HPDE6-E6E7 (cell line): Measurements from ENCODE around the gene DTHD1.
A peak's percentile ranks its signal among the peaks of the same experiment; 100 is the strongest.

Source experiments
- DNase-seq: peaks from one replicate; pipeline ENCODE4 v3.0.0; 2011; ENCODE audit warnings: missing footprints; ENCODE audit errors: extremely low spot score

Gene DTHD1

GRCh38 chr4:36343501-36344175, 62.2 kb downstream of the DTHD1 start:
- DNase-seq = no peak

GRCh38 chr4:36348403-36348938, 67.1 kb downstream of the DTHD1 start:
- no peak for DNase-seq

DNA sequence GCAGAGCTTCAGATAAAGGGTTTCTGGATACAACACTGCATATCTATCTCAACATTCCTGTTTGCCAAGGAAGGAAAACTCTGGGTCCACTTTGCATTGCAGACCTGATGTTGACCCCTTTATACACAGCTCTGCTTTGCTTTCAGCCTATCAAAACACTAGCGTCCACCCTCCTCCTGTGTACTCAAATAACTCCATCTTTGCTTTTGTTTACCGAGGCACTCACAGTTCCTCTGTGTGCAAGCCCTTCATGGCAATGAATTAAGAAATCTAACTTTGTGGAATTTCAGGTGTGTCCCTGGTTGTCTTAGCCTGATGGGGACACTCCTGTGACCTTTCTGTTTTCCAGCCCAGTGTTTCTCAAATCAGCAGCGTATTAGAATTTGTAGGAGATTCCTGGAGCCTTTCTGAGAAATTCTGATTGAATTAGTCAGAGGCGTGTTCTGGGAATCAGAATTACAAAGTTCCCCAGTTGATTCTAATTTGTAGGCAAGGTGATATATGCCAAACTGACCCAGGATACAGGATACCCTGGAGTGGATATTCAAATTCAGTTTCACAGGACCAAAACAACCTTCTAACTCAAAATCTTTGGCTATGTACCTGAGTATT, 68.6 kb downstream of the DTHD1 start:
- DNase-seq = no peak

DNA sequence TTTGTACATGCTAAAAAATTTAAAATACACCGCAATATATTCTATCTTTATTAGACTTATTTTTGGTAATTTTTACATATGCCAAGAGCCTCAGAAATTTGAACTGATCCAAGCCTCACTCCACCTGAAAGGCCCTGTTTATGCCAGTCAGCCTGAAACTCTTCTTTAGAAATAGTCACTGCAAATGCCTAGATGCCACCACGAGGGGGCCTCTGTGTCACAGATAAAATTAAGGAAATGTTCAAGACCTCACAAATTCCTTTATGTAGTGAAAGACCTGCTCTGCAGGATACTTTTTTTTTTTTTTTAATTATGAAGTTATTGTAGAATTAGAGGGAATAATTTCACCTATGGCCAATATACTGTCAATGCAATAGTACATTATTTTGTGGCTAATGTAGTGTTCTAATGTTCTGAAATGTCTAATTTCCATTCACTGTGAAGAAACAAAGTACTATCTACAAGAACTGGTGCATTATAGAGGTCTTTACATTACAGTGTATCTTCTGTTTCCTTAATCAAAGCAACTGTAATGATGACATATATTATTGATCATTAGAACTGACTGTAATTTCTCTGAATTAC, 69.8 kb downstream of the DTHD1 start:
- peak; percentile 34 for DNase-seq

DNA sequence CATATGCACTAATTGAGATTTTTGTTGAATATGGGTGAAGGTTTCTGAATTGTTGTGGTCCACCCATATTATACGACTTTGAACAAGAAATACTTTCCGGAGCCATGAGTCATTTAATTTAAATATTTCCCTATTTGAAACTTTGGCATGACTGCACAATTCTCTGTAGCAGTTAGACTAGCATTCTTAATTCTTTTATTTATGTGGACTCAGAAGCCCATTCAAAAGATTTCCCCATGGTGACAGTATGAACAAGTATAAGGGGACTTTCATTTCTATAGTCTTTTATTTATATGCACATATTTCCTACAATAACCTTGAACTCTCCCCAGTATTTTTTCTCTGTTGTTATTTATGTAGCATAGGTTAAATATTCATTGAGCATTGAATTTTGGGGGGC, 72.6 kb downstream of the DTHD1 start:
- no peak for DNase-seq

- DNase-seq = no peak
Observed at GRCh38 chr4:36358173-36358572, 76.8 kb downstream of the DTHD1 start.

- no peak for DNase-seq
Observed at GRCh38 chr4:36360755-36361154, 79.3 kb downstream of the DTHD1 start.

DNA sequence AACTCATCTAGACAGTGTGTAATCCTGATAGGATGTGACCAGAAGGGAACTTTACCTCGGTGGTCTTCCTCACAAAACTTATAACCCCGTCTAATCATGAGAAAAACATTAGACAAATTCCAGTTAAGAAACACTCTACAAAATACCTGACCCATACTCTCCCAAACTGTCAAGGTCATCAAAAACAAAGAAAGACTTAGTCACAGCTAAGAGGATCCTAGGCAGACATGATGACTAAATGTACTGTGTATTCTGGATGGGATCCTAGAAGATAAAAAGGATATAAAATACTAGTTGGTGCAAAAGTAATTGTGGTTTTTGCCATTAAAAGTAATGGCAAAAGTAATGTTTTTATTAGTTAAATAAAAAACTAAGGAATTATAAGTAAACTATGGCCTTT, 81.6 kb downstream of the DTHD1 start:
- peak; percentile 6 for DNase-seq

GRCh38 chr4:36374836-36375511, 93.6 kb downstream of the DTHD1 start:
- DNase-seq = no peak

GRCh38 chr4:36385951-36386571, 104.6 kb downstream of the DTHD1 start:
- no peak for DNase-seq

DNA sequence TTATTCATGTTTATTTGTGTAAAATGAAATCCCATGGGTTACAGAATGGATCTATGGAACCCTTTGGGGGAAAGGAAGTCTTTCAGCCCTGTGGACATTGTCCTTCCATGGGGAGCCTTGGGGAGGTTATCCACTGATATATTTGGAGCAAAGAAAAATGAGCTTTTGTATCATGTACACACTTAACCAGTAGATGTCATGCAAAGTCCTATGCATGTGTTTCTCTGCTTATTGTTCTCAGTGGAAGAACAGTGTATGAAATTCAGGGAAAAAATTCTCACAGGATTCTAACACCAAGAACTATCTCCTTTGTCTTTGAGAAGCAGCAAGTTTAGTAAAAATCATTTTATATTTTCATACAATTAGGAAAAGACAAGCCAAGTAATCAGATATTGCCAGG, 105.3 kb downstream of the DTHD1 start:
- DNase-seq = no peak

GRCh38 chr4:36388710-36389109, 107.3 kb downstream of the DTHD1 start:
- no peak for DNase-seq

GRCh38 chr4:36391411-36391810, 110.0 kb downstream of the DTHD1 start:
- DNase-seq = no peak

GRCh38 chr4:36392024-36392423, 110.6 kb downstream of the DTHD1 start:
- DNase-seq = peak; percentile 11

- DNase-seq = peak; percentile 12
Observed at GRCh38 chr4:36392916-36393315, 111.5 kb downstream of the DTHD1 start.
